ENCODE measurements around the gene NKAIN2.

Gene NKAIN2

GRCh38 chr6:124066946-124067552, 263.4 kb downstream of the NKAIN2 start:
- Histone ChIP-seq H3K9ac (ENCODE audit: low read depth in 1 of 2, low read length in 2 of 2) (no peak overlapping the region), H3K27me3 (ENCODE audit: control insufficient read depth in 1 of 2, insufficient read depth in 2 of 2, low read length in 2 of 2) (no peaks in the 10 kb centered on the region), H3K4me1 (ENCODE audit: control insufficient read depth in 1 of 2, insufficient read depth in 2 of 2, low read length in 2 of 2) (no peaks in the 10 kb centered on the region), H3K9me3 (ENCODE audit: control insufficient read depth in 1 of 2, low read length in 2 of 2) (no peaks in the 10 kb centered on the region), H3K36me3 (ENCODE audit: control insufficient read depth in 1 of 2, insufficient read depth in 2 of 2, low read length in 2 of 2) (no peaks in the 10 kb centered on the region), H3K4me3 (ENCODE audit: low read depth in 1 of 2, low read length in 2 of 2) (no peak overlapping the region), H3K27ac (ENCODE audit: low read depth, low read length) (no peak overlapping the region)

DNA sequence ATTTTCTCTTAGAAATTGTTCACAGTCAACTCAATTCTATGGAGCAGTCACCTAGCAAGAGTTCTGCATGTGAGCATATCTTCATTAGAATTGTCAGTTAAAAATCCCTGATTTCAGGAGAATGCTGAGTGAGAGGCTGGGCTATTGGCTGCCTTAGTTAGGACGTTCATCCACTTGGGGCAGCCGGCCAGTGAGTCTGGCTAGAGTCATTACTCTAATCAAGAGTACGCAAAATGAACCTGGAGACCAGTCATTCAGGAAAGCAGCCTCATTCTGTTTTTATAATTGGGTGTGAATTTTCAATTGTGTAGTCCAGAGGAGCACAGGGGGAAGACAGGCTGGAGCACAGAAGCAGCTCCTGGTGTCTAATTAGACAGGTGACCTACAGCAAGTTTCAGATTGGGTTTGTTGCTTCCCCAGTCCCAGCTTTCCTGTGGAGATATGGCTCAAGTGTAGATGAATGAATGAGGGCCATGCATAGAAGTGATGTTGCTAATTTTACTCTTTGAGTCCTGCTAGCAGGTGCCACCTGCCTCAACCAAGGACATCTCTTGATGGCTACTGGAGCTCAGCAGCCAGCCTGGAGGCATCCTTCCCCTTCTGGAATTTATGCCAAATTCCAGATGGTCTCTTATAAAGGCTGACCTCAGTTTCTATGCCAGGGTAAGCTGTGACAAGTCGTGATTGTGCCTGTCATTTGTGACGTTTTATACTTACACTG, 265.7 kb downstream of the NKAIN2 start:
- Histone ChIP-seq H3K4me3 (ENCODE audit: low read depth in 1 of 2, low read length in 2 of 2) (no peak overlapping the region), H3K27me3 (ENCODE audit: control insufficient read depth in 1 of 2, insufficient read depth in 2 of 2, low read length in 2 of 2) (no peaks in the 10 kb centered on the region), H3K9ac (ENCODE audit: low read depth in 1 of 2, low read length in 2 of 2) (no peak overlapping the region), H3K27ac (ENCODE audit: low read depth, low read length) (no peak overlapping the region), H3K4me1 (ENCODE audit: control insufficient read depth in 1 of 2, insufficient read depth in 2 of 2, low read length in 2 of 2) (no peaks in the 10 kb centered on the region), H3K9me3 (ENCODE audit: control insufficient read depth in 1 of 2, low read length in 2 of 2) (no peaks in the 10 kb centered on the region), H3K36me3 (ENCODE audit: control insufficient read depth in 1 of 2, insufficient read depth in 2 of 2, low read length in 2 of 2) (no peaks in the 10 kb centered on the region)

- no peaks in the 10 kb centered on the region for H3K36me3 ChIP-seq (ENCODE audit: control insufficient read depth in 1 of 2, insufficient read depth in 2 of 2, low read length in 2 of 2)
- no peaks in the 10 kb centered on the region for H3K4me1 ChIP-seq (ENCODE audit: control insufficient read depth in 1 of 2, insufficient read depth in 2 of 2, low read length in 2 of 2)
- no peak overlapping the region for H3K4me3 ChIP-seq (ENCODE audit: low read depth in 1 of 2, low read length in 2 of 2)
- H3K27ac ChIP-seq (ENCODE audit: low read depth, low read length), result no peak overlapping the region
- H3K9me3 ChIP-seq (ENCODE audit: control insufficient read depth in 1 of 2, low read length in 2 of 2), result no peaks in the 10 kb centered on the region
- H3K9ac ChIP-seq (ENCODE audit: low read depth in 1 of 2, low read length in 2 of 2), result no peak overlapping the region
- H3K27me3 ChIP-seq (ENCODE audit: control insufficient read depth in 1 of 2, insufficient read depth in 2 of 2, low read length in 2 of 2), result no peaks in the 10 kb centered on the region
These were observed 269.4 kb downstream of the NKAIN2 start for GRCh38 chr6:124073021-124073420.

GRCh38 chr6:124073820-124074587, 270.3 kb downstream of the NKAIN2 start:
- Histone ChIP-seq H3K4me3 (ENCODE audit: low read depth in 1 of 2, low read length in 2 of 2) (no peak overlapping the region), H3K27me3 (ENCODE audit: control insufficient read depth in 1 of 2, insufficient read depth in 2 of 2, low read length in 2 of 2) (no peaks in the 10 kb centered on the region), H3K4me1 (ENCODE audit: control insufficient read depth in 1 of 2, insufficient read depth in 2 of 2, low read length in 2 of 2) (no peaks in the 10 kb centered on the region), H3K9me3 (ENCODE audit: control insufficient read depth in 1 of 2, low read length in 2 of 2) (no peaks in the 10 kb centered on the region), H3K27ac (ENCODE audit: low read depth, low read length) (no peak overlapping the region), H3K36me3 (ENCODE audit: control insufficient read depth in 1 of 2, insufficient read depth in 2 of 2, low read length in 2 of 2) (no peaks in the 10 kb centered on the region), H3K9ac (ENCODE audit: low read depth in 1 of 2, low read length in 2 of 2) (no peak overlapping the region)

DNA sequence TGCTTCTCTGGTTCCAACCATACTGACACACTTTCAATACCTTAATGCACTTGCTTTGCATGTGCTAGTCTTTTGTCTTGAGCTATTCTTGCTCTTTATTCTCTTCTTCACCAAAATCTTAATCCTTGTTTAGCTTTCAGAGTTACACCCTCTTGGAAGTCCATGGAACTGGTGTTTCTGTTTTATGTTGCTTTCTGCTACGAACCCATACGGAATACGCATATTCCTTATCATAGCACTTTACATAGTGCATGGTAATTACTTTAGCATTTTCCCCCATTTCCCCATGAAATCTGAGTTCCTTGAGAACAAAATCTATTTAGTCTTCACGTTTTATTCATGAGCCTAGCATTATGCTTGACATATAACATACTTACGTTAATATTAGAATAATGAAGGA, 270.9 kb downstream of the NKAIN2 start:
- Histone ChIP-seq H3K36me3 (ENCODE audit: control insufficient read depth in 1 of 2, insufficient read depth in 2 of 2, low read length in 2 of 2) (no peaks in the 10 kb centered on the region), H3K27ac (ENCODE audit: low read depth, low read length) (no peak overlapping the region), H3K4me3 (ENCODE audit: low read depth in 1 of 2, low read length in 2 of 2) (no peak overlapping the region), H3K9ac (ENCODE audit: low read depth in 1 of 2, low read length in 2 of 2) (no peak overlapping the region), H3K4me1 (ENCODE audit: control insufficient read depth in 1 of 2, insufficient read depth in 2 of 2, low read length in 2 of 2) (no peaks in the 10 kb centered on the region), H3K27me3 (ENCODE audit: control insufficient read depth in 1 of 2, insufficient read depth in 2 of 2, low read length in 2 of 2) (no peaks in the 10 kb centered on the region), H3K9me3 (ENCODE audit: control insufficient read depth in 1 of 2, low read length in 2 of 2) (no peaks in the 10 kb centered on the region)

DNA sequence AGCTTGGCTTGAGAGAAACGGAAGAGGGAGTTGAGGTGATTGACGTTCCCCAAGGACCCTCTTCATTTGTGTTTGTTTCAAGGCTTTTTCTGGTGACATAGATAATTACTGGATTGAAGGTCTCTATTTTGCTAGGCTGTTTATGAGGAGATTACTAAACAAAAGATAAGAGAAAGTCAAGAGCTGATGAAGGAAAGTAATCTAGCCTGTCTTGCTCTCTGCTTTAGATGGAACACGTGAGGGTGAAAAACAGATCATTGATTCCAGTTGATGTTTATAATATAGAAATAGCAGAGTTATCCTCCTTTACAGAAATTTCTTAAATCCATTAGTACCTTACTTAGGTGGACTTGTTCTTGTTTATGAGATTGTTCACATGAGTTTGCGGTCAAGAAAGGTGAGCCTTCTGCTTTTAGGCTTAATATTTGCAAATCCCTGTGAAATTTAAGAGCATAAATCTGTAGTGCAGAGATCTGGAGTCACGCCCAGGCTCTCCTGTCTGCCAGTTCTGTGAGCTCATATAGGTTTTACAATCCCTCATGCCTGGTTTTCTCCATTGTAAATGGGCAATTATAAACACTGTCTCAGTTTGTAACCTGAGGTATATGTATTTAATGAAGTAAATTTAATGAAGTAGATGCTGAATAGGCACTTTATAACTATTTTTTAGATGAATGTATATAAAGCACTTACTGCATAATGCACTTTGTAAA, 272.8 kb downstream of the NKAIN2 start:
- no peaks in the 10 kb centered on the region for H3K4me1 ChIP-seq (ENCODE audit: control insufficient read depth in 1 of 2, insufficient read depth in 2 of 2, low read length in 2 of 2)
- no peak overlapping the region for H3K9ac ChIP-seq (ENCODE audit: low read depth in 1 of 2, low read length in 2 of 2)
- H3K27me3 ChIP-seq (ENCODE audit: control insufficient read depth in 1 of 2, insufficient read depth in 2 of 2, low read length in 2 of 2), result no peaks in the 10 kb centered on the region
- no peak overlapping the region for H3K27ac ChIP-seq (ENCODE audit: low read depth, low read length)
- H3K4me3 ChIP-seq (ENCODE audit: low read depth in 1 of 2, low read length in 2 of 2), result no peak overlapping the region
- no peaks in the 10 kb centered on the region for H3K9me3 ChIP-seq (ENCODE audit: control insufficient read depth in 1 of 2, low read length in 2 of 2)
- H3K36me3 ChIP-seq (ENCODE audit: control insufficient read depth in 1 of 2, insufficient read depth in 2 of 2, low read length in 2 of 2), result no peaks in the 10 kb centered on the region

DNA sequence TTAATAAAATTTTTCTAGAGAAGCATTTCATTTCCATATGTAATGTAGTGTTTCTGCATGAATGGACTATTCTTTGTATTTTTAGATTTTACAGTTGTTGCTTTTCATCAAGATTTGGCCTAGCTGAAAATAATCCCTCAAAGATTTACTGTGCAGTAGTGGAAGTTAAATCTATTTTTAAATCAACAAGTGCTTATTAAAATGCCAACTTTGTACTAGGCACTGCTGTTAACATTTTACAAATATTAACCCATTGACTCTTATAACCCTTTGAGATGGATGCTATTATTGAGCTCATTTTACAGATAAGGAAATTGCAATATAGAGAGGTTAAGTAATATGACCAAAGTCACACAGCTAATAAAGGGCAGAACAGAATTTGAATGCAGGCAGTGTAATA, 274.5 kb downstream of the NKAIN2 start:
- Histone ChIP-seq H3K27me3 (ENCODE audit: control insufficient read depth in 1 of 2, insufficient read depth in 2 of 2, low read length in 2 of 2) (no peaks in the 10 kb centered on the region), H3K9me3 (ENCODE audit: control insufficient read depth in 1 of 2, low read length in 2 of 2) (no peaks in the 10 kb centered on the region), H3K36me3 (ENCODE audit: control insufficient read depth in 1 of 2, insufficient read depth in 2 of 2, low read length in 2 of 2) (no peaks in the 10 kb centered on the region), H3K4me1 (ENCODE audit: control insufficient read depth in 1 of 2, insufficient read depth in 2 of 2, low read length in 2 of 2) (no peaks in the 10 kb centered on the region), H3K4me3 (ENCODE audit: low read depth in 1 of 2, low read length in 2 of 2) (no peak overlapping the region), H3K9ac (ENCODE audit: low read depth in 1 of 2, low read length in 2 of 2) (no peak overlapping the region), H3K27ac (ENCODE audit: low read depth, low read length) (no peak overlapping the region)

GRCh38 chr6:124080483-124080882, 276.8 kb downstream of the NKAIN2 start:
- Histone ChIP-seq H3K27ac (ENCODE audit: low read depth, low read length) (no peak overlapping the region), H3K4me3 (ENCODE audit: low read depth in 1 of 2, low read length in 2 of 2) (no peak overlapping the region), H3K27me3 (ENCODE audit: control insufficient read depth in 1 of 2, insufficient read depth in 2 of 2, low read length in 2 of 2) (no peaks in the 10 kb centered on the region), H3K4me1 (ENCODE audit: control insufficient read depth in 1 of 2, insufficient read depth in 2 of 2, low read length in 2 of 2) (no peaks in the 10 kb centered on the region), H3K9me3 (ENCODE audit: control insufficient read depth in 1 of 2, low read length in 2 of 2) (no peaks in the 10 kb centered on the region), H3K36me3 (ENCODE audit: control insufficient read depth in 1 of 2, insufficient read depth in 2 of 2, low read length in 2 of 2) (no peaks in the 10 kb centered on the region), H3K9ac (ENCODE audit: low read depth in 1 of 2, low read length in 2 of 2) (no peak overlapping the region)

- Histone ChIP-seq H3K9me3 (ENCODE audit: control insufficient read depth in 1 of 2, low read length in 2 of 2) (no peaks in the 10 kb centered on the region), H3K36me3 (ENCODE audit: control insufficient read depth in 1 of 2, insufficient read depth in 2 of 2, low read length in 2 of 2) (no peaks in the 10 kb centered on the region), H3K4me3 (ENCODE audit: low read depth in 1 of 2, low read length in 2 of 2) (no peak overlapping the region), H3K27me3 (ENCODE audit: control insufficient read depth in 1 of 2, insufficient read depth in 2 of 2, low read length in 2 of 2) (no peaks in the 10 kb centered on the region), H3K4me1 (ENCODE audit: control insufficient read depth in 1 of 2, insufficient read depth in 2 of 2, low read length in 2 of 2) (no peaks in the 10 kb centered on the region), H3K9ac (ENCODE audit: low read depth in 1 of 2, low read length in 2 of 2) (no peak overlapping the region), H3K27ac (ENCODE audit: low read depth, low read length) (no peak overlapping the region)
These were observed 286.8 kb downstream of the NKAIN2 start for GRCh38 chr6:124090491-124090890.

DNA sequence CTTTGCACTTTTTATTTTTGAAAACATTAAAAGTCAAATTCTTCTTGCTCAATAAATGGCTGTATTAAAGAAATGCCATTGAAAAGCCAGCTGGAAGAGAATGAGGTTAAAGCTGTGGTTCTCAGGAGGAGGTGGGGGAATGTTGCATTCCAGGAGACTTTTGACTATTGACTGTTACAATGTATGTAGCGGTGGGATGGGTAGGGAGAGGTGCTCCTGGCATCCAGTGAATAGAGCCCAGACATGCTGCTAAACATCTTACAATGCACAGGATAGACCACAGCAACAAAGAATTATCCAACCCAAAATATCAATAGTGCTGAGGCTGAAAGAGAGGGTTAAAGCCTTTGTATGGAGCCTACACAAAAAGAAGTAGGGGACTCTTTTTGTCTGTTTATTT, 295.9 kb downstream of the NKAIN2 start:
- Histone ChIP-seq H3K9ac (ENCODE audit: low read depth in 1 of 2, low read length in 2 of 2) (no peak overlapping the region), H3K36me3 (ENCODE audit: control insufficient read depth in 1 of 2, insufficient read depth in 2 of 2, low read length in 2 of 2) (no peaks in the 10 kb centered on the region), H3K9me3 (ENCODE audit: control insufficient read depth in 1 of 2, low read length in 2 of 2) (no peaks in the 10 kb centered on the region), H3K27ac (ENCODE audit: low read depth, low read length) (no peak overlapping the region), H3K27me3 (ENCODE audit: control insufficient read depth in 1 of 2, insufficient read depth in 2 of 2, low read length in 2 of 2) (no peaks in the 10 kb centered on the region), H3K4me3 (ENCODE audit: low read depth in 1 of 2, low read length in 2 of 2) (no peak overlapping the region), H3K4me1 (ENCODE audit: control insufficient read depth in 1 of 2, insufficient read depth in 2 of 2, low read length in 2 of 2) (no peaks in the 10 kb centered on the region)
